Caco-2 (cell line): Measurements from ENCODE around the gene ADCY7. TPM values are rescaled to one million over a fixed set of nuclear protein-coding genes. Genes with fewer than 3 reads are reported as not detected.

Experiments used
- BruUV-seq: library from RNA; stranded (reverse); fragments of 400-500 nt; replicated peaks from 2 replicates; lab custom pipeline; 2021; lab: Mats Ljungman, UMichigan
- CTCF ChIA-PET: fragments of 300-600 bp; sonication (Branson Sonifier 250); formaldehyde crosslinking; loops from one replicate; lab custom pipeline; 2022; ENCODE audit warnings: antibody characterized with exemption; lab: Charles Lee
- POLR2A ChIA-PET: fragments of 300-600 bp; sonication (Branson Sonifier 250); formaldehyde crosslinking; loops from one replicate; lab custom pipeline; 2022; ENCODE audit warnings: antibody characterized with exemption; lab: Charles Lee
- DNase-seq, 2 experiments: peaks; one replicate each; pipeline versions ENCODE4 v3.0.0 to v3.0.0-alpha.2; 2020 to 2022
- H3K27me3 ChIP-seq: replicated peaks from 2 replicates; pipeline ENCODE4 v1.6.0; 2011; ENCODE audit warnings: low read length; ENCODE audit not compliant: control insufficient read depth, insufficient read depth
- H3K36me3 ChIP-seq: 2 replicates; pipeline ENCODE4 v1.5.1; 2011; ENCODE audit warnings: low read length; ENCODE audit not compliant: control insufficient read depth, insufficient read depth
- H3K4me1 ChIP-seq: fragments of 250-450 bp; sonication (Bioruptor Pico); 2 replicates; pipeline ENCODE4 v1.5.1; 2020; ENCODE audit warnings: mild to moderate bottlenecking
- H3K4me3 ChIP-seq: 2 replicates; pipeline ENCODE4 v1.5.1; 2011; ENCODE audit warnings: low read depth, mild to moderate bottlenecking, control low read depth, low read length
- H3K9me3 ChIP-seq: fragments of 250-450 bp; sonication (Bioruptor Pico); 2 replicates; pipeline ENCODE4 v1.5.1; 2020; ENCODE audit warnings: mild to moderate bottlenecking, moderate library complexity
- H3K27ac Mint-ChIP-seq: one replicate; pipeline ENCODE4 v1.8.0; 2022; ENCODE audit warnings: mixed read lengths; ENCODE audit not compliant: unreplicated experiment
- H3K27me3 Mint-ChIP-seq: one replicate; pipeline ENCODE4 v1.8.0; 2022; ENCODE audit warnings: mixed read lengths; ENCODE audit not compliant: insufficient read depth, unreplicated experiment
- H3K36me3 Mint-ChIP-seq: one replicate; pipeline ENCODE4 v1.8.0; 2022; ENCODE audit warnings: mild to moderate bottlenecking, mixed read lengths; ENCODE audit not compliant: insufficient read depth, unreplicated experiment
- H3K4me1 Mint-ChIP-seq: one replicate; pipeline ENCODE4 v1.8.0; 2022; ENCODE audit warnings: low read depth, mixed read lengths; ENCODE audit not compliant: unreplicated experiment
- H3K4me3 Mint-ChIP-seq: one replicate; pipeline ENCODE4 v1.8.0; 2022; ENCODE audit warnings: mild to moderate bottlenecking, moderate library complexity, mixed read lengths; ENCODE audit not compliant: unreplicated experiment
- H3K9me3 Mint-ChIP-seq: one replicate; pipeline ENCODE4 v1.8.0; 2022; ENCODE audit warnings: mixed read lengths; ENCODE audit not compliant: unreplicated experiment
- intact Hi-C: fragments of 100-400 bp; cut with micrococcal nuclease; formaldehyde crosslinking; loops from one replicate; pipeline ENCODE4 v1.10.0; 2022; ENCODE audit not compliant: unreplicated experiment
- total RNA-seq: library from RNA; stranded (reverse); gene quantifications from 2 replicates; pipeline ENCODE4 v1.2.3, GENCODE V29; 2022
- TF ChIP-seq, protein P1 (sequence below), 2 experiments: fragments of 200-600 bp in 1 of 2; IDR thresholded peaks; 1 replicate in 1 of 2; 2 replicates in 1 of 2; pipeline versions ENCODE4 v1.5.1 to v1.8.0; 2011 to 2022; ENCODE audit warnings: antibody characterized with exemption in 1 of 2, control low read depth in 1 of 2, inconsistent platforms in 1 of 2, low read depth in 1 of 2, low read length in 1 of 2, mild to moderate bottlenecking in 1 of 2, moderate library complexity in 1 of 2; ENCODE audit not compliant: insufficient read depth in 1 of 2, severe bottlenecking in 1 of 2, unreplicated experiment in 1 of 2

The ADCY7 gene
- total RNA-seq, 1 experiment from 2014 or later, result 54.2 TPM

DNA sequence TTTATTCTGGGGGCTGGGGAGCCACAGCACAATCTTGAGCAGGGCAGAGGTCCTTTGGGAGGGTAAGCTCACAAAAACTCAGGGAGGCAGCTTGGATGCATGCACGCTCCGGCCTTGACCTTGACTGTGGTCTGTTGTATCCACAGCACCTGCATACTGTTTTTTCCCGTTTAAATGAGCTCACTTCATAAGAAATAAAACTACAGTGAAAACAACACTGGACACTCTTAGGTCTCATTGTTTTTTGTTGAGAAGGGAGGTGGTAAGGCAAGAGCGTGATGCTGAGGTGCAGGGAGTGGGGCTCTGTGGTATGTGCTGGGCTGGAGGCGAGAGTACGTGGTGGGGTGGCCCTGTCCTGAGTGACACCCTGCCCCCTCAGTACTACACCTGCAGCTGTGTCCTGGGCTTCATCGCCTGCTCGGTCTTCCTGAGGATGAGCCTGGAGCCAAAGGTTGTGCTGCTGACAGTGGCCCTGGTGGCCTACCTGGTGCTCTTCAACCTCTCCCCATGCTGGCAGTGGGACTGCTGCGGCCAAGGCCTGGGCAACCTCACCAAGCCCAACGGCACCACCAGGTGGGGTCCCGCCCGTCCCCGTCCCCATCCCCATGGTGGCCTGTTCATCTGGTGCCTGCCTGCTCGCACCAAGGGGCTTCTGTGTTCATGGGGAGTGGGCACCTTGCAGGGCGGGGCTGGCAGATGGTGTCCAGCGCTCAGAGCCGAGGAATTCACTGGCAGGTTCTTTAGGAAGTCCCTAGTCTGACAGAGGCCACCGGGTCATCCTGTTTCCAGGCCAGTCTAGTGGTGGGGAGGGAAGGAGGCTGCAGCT is 44.2 kb downstream of the ADCY7 start:
- Histone ChIP-seq H3K4me1 (peaks cover 36% of the 10 kb centered on the region), H3K36me3 (peaks cover 5% of the 10 kb centered on the region), H3K27me3 (no peaks in the 10 kb centered on the region), H3K4me3 (no peak overlapping the region), H3K9me3 (no peaks in the 10 kb centered on the region)
- DNase-seq, result peak in 1 of 2 experiments; percentile 42
- CTCF ChIA-PET, result no interaction called here
- Mint-ChIP-seq H3K9me3 (no peaks in the 10 kb centered on the region), H3K4me1 (peaks cover 24% of the 10 kb centered on the region), H3K36me3 (peaks cover 86% of the 10 kb centered on the region), H3K27ac (peak overlapping the region; percentile 33), H3K27me3 (no peaks in the 10 kb centered on the region), H3K4me3 (peak overlapping the region; percentile 7)
- BruUV-seq, result no TSS peak
- TF ChIP-seq, protein P1, sequence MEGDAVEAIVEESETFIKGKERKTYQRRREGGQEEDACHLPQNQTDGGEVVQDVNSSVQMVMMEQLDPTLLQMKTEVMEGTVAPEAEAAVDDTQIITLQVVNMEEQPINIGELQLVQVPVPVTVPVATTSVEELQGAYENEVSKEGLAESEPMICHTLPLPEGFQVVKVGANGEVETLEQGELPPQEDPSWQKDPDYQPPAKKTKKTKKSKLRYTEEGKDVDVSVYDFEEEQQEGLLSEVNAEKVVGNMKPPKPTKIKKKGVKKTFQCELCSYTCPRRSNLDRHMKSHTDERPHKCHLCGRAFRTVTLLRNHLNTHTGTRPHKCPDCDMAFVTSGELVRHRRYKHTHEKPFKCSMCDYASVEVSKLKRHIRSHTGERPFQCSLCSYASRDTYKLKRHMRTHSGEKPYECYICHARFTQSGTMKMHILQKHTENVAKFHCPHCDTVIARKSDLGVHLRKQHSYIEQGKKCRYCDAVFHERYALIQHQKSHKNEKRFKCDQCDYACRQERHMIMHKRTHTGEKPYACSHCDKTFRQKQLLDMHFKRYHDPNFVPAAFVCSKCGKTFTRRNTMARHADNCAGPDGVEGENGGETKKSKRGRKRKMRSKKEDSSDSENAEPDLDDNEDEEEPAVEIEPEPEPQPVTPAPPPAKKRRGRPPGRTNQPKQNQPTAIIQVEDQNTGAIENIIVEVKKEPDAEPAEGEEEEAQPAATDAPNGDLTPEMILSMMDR (IDR thresholded peaks at IDR 0.05; ENCODE audit: insufficient read depth in 1 of 2, low read depth in 1 of 2, low read length in 1 of 2, severe bottlenecking in 1 of 2, unreplicated experiment in 1 of 2), result no peak
- POLR2A ChIA-PET, result no interaction called here
- intact Hi-C loops, result loop anchor here (5.0 kb wide), 1 partner anchor 43 kb away; the partner anchor contains the start of gene ADCY7

DNA sequence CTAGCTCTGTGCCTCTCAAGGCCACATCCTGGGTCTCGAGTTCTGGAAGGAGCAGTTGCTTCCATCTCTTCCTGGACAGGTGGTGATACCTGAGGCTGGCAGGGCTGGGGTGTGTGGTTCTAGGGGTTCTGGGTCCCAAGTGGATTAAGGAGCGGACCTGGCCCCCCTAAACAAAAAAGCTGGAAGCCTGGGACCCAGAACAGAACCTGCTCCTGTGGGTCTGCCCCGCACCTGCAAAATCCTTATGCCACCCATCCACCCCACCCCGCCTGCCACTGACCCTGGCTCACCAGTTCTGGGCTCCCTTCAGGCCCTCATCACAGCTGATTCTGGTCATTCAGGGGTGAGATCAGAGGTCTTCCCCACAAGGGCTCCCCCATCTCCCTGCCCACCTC is 44.8 kb downstream of the ADCY7 start:
- H3K27ac Mint-ChIP-seq, result peak overlapping the region; percentile 87
- TF ChIP-seq, protein P1 (IDR thresholded peaks at IDR 0.05; ENCODE audit: insufficient read depth in 1 of 2, low read depth in 1 of 2, low read length in 1 of 2, severe bottlenecking in 1 of 2, unreplicated experiment in 1 of 2), result no peak
- H3K4me3 ChIP-seq, result no peak overlapping the region
- H3K4me1 ChIP-seq, result peaks cover 36% of the 10 kb centered on the region
- H3K9me3 ChIP-seq, result no peaks in the 10 kb centered on the region
- H3K36me3 ChIP-seq, result peaks cover 8% of the 10 kb centered on the region
- H3K9me3 Mint-ChIP-seq, result no peaks in the 10 kb centered on the region
- DNase-seq, result no peak
- ChIA-PET POLR2A (interaction anchor here (0.7 kb wide), 1 partner anchor 97 kb away, joined by 8 read pairs; no protein-coding TSS in a partner anchor), CTCF (no interaction called here)
- H3K36me3 Mint-ChIP-seq, result peaks cover 89% of the 10 kb centered on the region
- peaks cover 25% of the 10 kb centered on the region for H3K4me1 Mint-ChIP-seq
- no peak overlapping the region for H3K4me3 Mint-ChIP-seq
- intact Hi-C loops, result loop anchor here (5.0 kb wide), 1 partner anchor 44 kb away; the partner anchor contains the start of gene ADCY7
- no peaks in the 10 kb centered on the region for H3K27me3 Mint-ChIP-seq
- BruUV-seq, result TSS peak; percentile 26
- H3K27me3 ChIP-seq, result no peaks in the 10 kb centered on the region

GRCh38 chr16:50311891-50312501 is 45.6 kb downstream of the ADCY7 start:
- Histone ChIP-seq H3K4me1 (peaks cover 36% of the 10 kb centered on the region), H3K4me3 (no peak overlapping the region), H3K9me3 (no peaks in the 10 kb centered on the region), H3K36me3 (peaks cover 9% of the 10 kb centered on the region), H3K27me3 (no peaks in the 10 kb centered on the region)
- Mint-ChIP-seq H3K4me3 (no peak overlapping the region), H3K9me3 (no peaks in the 10 kb centered on the region), H3K4me1 (peaks cover 30% of the 10 kb centered on the region), H3K27ac (peak overlapping the region; percentile 87), H3K36me3 (peaks cover 90% of the 10 kb centered on the region), H3K27me3 (no peaks in the 10 kb centered on the region)
- peak in 1 of 2 experiments; percentile 42 for DNase-seq
- intact Hi-C loops, result loop anchor here (5.0 kb wide), 1 partner anchor 45 kb away; the partner anchor contains the start of gene ADCY7
- CTCF ChIA-PET, result interaction anchor here (0.6 kb wide), 1 partner anchor 327 kb away, joined by 3 read pairs; no protein-coding TSS in a partner anchor
- POLR2A ChIA-PET, result interaction anchor here (0.7 kb wide), 1 partner anchor 98 kb away, joined by 8 read pairs; no protein-coding TSS in a partner anchor
- no TSS peak for BruUV-seq
- TF ChIP-seq, protein P1 (IDR thresholded peaks at IDR 0.05; ENCODE audit: insufficient read depth in 1 of 2, low read depth in 1 of 2, low read length in 1 of 2, severe bottlenecking in 1 of 2, unreplicated experiment in 1 of 2), result no peak
